HL-60 (cell line): ENCODE measurements around the gene SNAPC4.

Experiments used
- DNase-seq, 2 experiments: peaks; one replicate each; pipeline ENCODE4 v3.0.0-alpha.2; 2010 to 2020; ENCODE audit warnings: low read depth in 1 of 2, low spot score in 1 of 2
- H3K27ac ChIP-seq: fragments of 250-450 bp; sonication (Bioruptor Pico); replicated peaks from 2 replicates; pipeline ENCODE4 v1.5.1; 2020; ENCODE audit warnings: mild to moderate bottlenecking, moderate library complexity
- H3K27me3 ChIP-seq: fragments of 250-450 bp; sonication (Bioruptor Pico); 2 replicates; pipeline ENCODE4 v1.5.1; 2021; ENCODE audit warnings: mild to moderate bottlenecking, moderate library complexity; ENCODE audit not compliant: insufficient read depth, poor library complexity, severe bottlenecking
- H3K4me3 ChIP-seq: replicated peaks from 2 replicates; pipeline ENCODE4 v1.5.1; 2011; ENCODE audit warnings: mild to moderate bottlenecking, control low read depth, low read length; ENCODE audit not compliant: insufficient read depth
- CTCF ChIP-seq: IDR thresholded peaks from one replicate; pipeline ENCODE4 v1.5.1; 2011; ENCODE audit warnings: low read length, control low read depth, inconsistent platforms; ENCODE audit not compliant: insufficient read depth
- GABPA ChIP-seq: IDR thresholded peaks from 2 replicates; pipeline ENCODE4 v1.6.1; 2012; ENCODE audit warnings: low read depth
- POLR2AphosphoS5 ChIP-seq: IDR thresholded peaks from 2 replicates; pipeline ENCODE4 v1.6.1; 2012; ENCODE audit warnings: low read depth
- SPI1 ChIP-seq: IDR thresholded peaks from 2 replicates; pipeline ENCODE4 v1.6.1; 2012; ENCODE audit warnings: low read depth, mild to moderate bottlenecking, borderline replicate concordance
- TF ChIP-seq, protein P1 (sequence below): IDR thresholded peaks from 2 replicates; pipeline ENCODE4 v1.6.1; 2012; ENCODE audit warnings: low read depth; ENCODE audit not compliant: insufficient replicate concordance

SNAPC4 gene

GRCh38 chr9:136380381-136380780 lies 19.6 kb downstream of the SNAPC4 start:
- no peaks in the 10 kb centered on the region for H3K27me3 ChIP-seq
- no peak overlapping the region for H3K4me3 ChIP-seq
- H3K27ac ChIP-seq = no peak overlapping the region
- TF ChIP-seq, protein P1, sequence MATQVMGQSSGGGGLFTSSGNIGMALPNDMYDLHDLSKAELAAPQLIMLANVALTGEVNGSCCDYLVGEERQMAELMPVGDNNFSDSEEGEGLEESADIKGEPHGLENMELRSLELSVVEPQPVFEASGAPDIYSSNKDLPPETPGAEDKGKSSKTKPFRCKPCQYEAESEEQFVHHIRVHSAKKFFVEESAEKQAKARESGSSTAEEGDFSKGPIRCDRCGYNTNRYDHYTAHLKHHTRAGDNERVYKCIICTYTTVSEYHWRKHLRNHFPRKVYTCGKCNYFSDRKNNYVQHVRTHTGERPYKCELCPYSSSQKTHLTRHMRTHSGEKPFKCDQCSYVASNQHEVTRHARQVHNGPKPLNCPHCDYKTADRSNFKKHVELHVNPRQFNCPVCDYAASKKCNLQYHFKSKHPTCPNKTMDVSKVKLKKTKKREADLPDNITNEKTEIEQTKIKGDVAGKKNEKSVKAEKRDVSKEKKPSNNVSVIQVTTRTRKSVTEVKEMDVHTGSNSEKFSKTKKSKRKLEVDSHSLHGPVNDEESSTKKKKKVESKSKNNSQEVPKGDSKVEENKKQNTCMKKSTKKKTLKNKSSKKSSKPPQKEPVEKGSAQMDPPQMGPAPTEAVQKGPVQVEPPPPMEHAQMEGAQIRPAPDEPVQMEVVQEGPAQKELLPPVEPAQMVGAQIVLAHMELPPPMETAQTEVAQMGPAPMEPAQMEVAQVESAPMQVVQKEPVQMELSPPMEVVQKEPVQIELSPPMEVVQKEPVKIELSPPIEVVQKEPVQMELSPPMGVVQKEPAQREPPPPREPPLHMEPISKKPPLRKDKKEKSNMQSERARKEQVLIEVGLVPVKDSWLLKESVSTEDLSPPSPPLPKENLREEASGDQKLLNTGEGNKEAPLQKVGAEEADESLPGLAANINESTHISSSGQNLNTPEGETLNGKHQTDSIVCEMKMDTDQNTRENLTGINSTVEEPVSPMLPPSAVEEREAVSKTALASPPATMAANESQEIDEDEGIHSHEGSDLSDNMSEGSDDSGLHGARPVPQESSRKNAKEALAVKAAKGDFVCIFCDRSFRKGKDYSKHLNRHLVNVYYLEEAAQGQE = no peak
- TF ChIP-seq CTCF (no peak), POLR2AphosphoS5 (no peak), GABPA (no peak)
- DNase-seq = no peak

GRCh38 chr9:136379891-136380290 lies 20.1 kb downstream of the SNAPC4 start:
- no peak overlapping the region for H3K27ac ChIP-seq
- DNase-seq = no peak
- H3K27me3 ChIP-seq = no peaks in the 10 kb centered on the region
- no peak overlapping the region for H3K4me3 ChIP-seq
- TF ChIP-seq POLR2AphosphoS5 = no peak
- TF ChIP-seq, protein P1 = no peak
- TF ChIP-seq GABPA = no peak
- no peak for TF ChIP-seq SPI1
- no peak for TF ChIP-seq CTCF

DNA sequence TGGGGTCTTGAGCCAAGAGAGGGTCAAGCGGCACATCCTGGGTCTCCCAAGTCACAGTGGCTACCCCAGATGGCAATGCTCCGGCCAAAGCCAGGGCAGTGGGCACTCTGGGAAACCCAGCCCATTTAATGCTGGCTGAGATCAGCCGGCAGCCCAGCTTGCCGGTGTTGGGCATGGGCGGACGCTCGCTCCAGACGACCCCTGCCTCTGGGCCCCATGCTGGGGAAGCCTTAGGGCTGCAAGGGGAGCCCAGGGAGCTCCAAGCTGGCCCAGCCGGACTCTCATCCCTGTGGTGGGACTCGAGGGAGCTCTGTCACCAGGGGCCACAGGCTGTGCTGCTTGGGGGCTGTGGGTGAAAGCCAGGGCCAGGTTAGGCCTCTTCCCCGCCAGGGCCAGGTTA lies 20.6 kb downstream of the SNAPC4 start:
- no peak overlapping the region for H3K4me3 ChIP-seq

More for the DNA sequence above, 20.6 kb downstream of the SNAPC4 start:
- no peak for DNase-seq
- no peaks in the 10 kb centered on the region for H3K27me3 ChIP-seq
- no peak overlapping the region for H3K27ac ChIP-seq
- TF ChIP-seq SPI1 = no peak
- TF ChIP-seq CTCF = no peak
- TF ChIP-seq, protein P1 = no peak
- TF ChIP-seq POLR2AphosphoS5 = no peak; the same call in 1 of the 2 replicates
- no peak for TF ChIP-seq GABPA
